ENCODE measurements around the gene SYNM.

DNA sequence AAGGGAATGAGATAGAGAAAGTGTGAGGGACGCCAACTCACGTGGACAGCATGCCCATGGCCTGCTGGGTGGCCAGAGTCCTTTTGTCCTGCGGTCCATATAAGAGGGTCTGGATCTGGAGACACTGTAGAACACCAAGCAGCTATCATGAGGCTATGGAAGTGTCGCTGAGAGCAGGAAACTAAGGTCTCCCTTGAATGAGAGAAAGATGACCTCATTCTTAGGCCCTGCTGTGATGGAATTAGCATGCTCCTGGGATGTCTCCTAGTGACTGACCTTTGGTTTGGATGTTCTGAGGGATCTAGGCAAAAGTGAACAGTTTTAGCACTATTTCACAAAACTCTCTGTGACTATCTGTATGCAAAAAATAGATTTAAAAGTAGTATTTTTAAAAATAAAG, 34.4 kb downstream of the SYNM start:
- TF ChIP-seq, protein P1, sequence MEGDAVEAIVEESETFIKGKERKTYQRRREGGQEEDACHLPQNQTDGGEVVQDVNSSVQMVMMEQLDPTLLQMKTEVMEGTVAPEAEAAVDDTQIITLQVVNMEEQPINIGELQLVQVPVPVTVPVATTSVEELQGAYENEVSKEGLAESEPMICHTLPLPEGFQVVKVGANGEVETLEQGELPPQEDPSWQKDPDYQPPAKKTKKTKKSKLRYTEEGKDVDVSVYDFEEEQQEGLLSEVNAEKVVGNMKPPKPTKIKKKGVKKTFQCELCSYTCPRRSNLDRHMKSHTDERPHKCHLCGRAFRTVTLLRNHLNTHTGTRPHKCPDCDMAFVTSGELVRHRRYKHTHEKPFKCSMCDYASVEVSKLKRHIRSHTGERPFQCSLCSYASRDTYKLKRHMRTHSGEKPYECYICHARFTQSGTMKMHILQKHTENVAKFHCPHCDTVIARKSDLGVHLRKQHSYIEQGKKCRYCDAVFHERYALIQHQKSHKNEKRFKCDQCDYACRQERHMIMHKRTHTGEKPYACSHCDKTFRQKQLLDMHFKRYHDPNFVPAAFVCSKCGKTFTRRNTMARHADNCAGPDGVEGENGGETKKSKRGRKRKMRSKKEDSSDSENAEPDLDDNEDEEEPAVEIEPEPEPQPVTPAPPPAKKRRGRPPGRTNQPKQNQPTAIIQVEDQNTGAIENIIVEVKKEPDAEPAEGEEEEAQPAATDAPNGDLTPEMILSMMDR (IDR thresholded peaks at IDR 0.05), result no peak
- TF ChIP-seq POLR2A (IDR thresholded peaks at IDR 0.05), result no peak

All from body of pancreas (tissue), 4 donors.